GM19043 (cell line): ENCODE results near the gene NPHP4.
"Not testable (repeated sequence)": the region's sequence is repeated elsewhere in the genome, so short reads cannot be mapped to it uniquely, and the experiment has no call there.

Source experiments
- ATAC-seq: cut with Tn5 transposase; IDR thresholded peaks from one replicate; pipeline ENCODE4 v1.9.1; 2021; ENCODE audit warnings: low read depth; ENCODE audit not compliant: unreplicated experiment

The NPHP4 gene

GRCh38 chr1:5901841-5902240, 90.4 kb downstream of the NPHP4 start:
- ATAC-seq = no peak

- ATAC-seq = no peak
These were observed 91.1 kb downstream of the NPHP4 start for GRCh38 chr1:5901150-5901549.

- ATAC-seq = no peak
These were observed 94.0 kb downstream of the NPHP4 start for GRCh38 chr1:5898266-5898665.

GRCh38 chr1:5896706-5897660, 95.2 kb downstream of the NPHP4 start:
- no peak for ATAC-seq

- no peak for ATAC-seq
These were observed 96.5 kb downstream of the NPHP4 start for GRCh38 chr1:5895446-5896406.

- not testable (repeated sequence) for ATAC-seq
These were observed 98.4 kb downstream of the NPHP4 start for GRCh38 chr1:5893699-5894278.

- ATAC-seq = no peak
These were observed 99.9 kb downstream of the NPHP4 start for GRCh38 chr1:5892329-5892728.

- ATAC-seq = no peak
These were observed 100.5 kb downstream of the NPHP4 start for GRCh38 chr1:5891736-5892135.

GRCh38 chr1:5891137-5891536, 101.1 kb downstream of the NPHP4 start:
- ATAC-seq = no peak

GRCh38 chr1:5890346-5891106, 101.7 kb downstream of the NPHP4 start:
- ATAC-seq = no peak

GRCh38 chr1:5889901-5890300, 102.3 kb downstream of the NPHP4 start:
- no peak for ATAC-seq

- no peak for ATAC-seq
These were observed 102.8 kb downstream of the NPHP4 start for GRCh38 chr1:5889462-5889861.

GRCh38 chr1:5888606-5889211, 103.5 kb downstream of the NPHP4 start:
- ATAC-seq = no peak

- no peak for ATAC-seq
These were observed 104.3 kb downstream of the NPHP4 start for GRCh38 chr1:5887971-5888361.

GRCh38 chr1:5887349-5887970, 104.8 kb downstream of the NPHP4 start:
- no peak for ATAC-seq

GRCh38 chr1:5886541-5887348, 105.5 kb downstream of the NPHP4 start:
- ATAC-seq = no peak

- no peak for ATAC-seq
These were observed 106.1 kb downstream of the NPHP4 start for GRCh38 chr1:5886140-5886483.

GRCh38 chr1:5885471-5886139, 106.6 kb downstream of the NPHP4 start:
- ATAC-seq = no peak
